Measurements from ENCODE around the gene FLOT2.

Gene FLOT2

DNA sequence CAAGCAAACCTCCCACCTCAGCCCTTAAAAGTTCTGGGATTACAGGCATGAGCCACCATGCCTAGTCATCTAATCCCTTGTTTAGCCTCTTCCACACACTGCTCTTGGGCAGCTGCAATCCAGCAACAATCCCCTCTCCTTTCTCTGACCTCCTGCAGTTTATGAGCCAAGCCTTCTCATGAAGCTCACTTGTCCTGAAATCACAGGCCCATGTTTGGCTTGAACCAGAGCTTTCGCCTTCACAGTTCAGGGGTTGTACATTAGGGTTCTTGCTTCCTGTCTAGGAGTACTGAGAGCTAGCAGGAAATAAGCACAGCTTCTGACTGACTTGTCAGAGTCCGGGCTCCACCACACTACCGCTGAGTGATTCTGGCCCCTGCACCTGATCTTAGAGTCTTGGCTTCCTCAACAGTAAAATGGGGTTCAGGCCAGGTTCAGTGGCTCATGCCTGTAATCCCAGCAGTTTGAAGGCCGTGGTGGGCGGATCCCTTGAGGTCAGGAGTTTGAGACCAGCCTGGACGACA, 26.4 kb downstream of the FLOT2 start:
- no peak for FAIRE-seq
- TF ChIP-seq, protein P1, sequence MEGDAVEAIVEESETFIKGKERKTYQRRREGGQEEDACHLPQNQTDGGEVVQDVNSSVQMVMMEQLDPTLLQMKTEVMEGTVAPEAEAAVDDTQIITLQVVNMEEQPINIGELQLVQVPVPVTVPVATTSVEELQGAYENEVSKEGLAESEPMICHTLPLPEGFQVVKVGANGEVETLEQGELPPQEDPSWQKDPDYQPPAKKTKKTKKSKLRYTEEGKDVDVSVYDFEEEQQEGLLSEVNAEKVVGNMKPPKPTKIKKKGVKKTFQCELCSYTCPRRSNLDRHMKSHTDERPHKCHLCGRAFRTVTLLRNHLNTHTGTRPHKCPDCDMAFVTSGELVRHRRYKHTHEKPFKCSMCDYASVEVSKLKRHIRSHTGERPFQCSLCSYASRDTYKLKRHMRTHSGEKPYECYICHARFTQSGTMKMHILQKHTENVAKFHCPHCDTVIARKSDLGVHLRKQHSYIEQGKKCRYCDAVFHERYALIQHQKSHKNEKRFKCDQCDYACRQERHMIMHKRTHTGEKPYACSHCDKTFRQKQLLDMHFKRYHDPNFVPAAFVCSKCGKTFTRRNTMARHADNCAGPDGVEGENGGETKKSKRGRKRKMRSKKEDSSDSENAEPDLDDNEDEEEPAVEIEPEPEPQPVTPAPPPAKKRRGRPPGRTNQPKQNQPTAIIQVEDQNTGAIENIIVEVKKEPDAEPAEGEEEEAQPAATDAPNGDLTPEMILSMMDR (IDR thresholded peaks at IDR 0.05; ENCODE audit: insufficient read depth, missing control alignments): no peak
- DNase-seq (ENCODE audit: insufficient read length, low spot score): no peak

DNA sequence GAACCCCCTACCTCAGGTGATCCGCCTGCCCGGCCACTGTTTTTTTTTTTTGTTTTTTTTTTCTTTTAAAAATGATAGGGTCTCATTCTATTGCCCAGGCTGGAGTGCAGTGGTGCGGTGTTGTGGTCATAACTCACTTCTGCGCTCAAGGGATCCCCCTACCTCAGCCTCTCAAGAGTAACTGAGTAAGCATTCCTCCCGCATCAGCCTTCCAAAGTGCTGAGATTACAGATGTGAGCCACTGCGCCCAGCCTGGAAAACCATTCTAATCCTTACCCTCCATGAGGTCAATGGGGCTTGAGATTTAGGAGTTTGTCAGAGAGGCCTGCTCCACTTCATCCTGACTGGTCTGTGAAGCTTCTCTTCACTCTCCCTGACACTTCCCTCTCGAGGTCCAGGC, 30.3 kb downstream of the FLOT2 start:
- TF ChIP-seq, protein P1 (IDR thresholded peaks at IDR 0.05; ENCODE audit: insufficient read depth, missing control alignments): no peak
- DNase-seq (ENCODE audit: insufficient read length, low spot score) (no peak), FAIRE-seq (no peak)

DNA sequence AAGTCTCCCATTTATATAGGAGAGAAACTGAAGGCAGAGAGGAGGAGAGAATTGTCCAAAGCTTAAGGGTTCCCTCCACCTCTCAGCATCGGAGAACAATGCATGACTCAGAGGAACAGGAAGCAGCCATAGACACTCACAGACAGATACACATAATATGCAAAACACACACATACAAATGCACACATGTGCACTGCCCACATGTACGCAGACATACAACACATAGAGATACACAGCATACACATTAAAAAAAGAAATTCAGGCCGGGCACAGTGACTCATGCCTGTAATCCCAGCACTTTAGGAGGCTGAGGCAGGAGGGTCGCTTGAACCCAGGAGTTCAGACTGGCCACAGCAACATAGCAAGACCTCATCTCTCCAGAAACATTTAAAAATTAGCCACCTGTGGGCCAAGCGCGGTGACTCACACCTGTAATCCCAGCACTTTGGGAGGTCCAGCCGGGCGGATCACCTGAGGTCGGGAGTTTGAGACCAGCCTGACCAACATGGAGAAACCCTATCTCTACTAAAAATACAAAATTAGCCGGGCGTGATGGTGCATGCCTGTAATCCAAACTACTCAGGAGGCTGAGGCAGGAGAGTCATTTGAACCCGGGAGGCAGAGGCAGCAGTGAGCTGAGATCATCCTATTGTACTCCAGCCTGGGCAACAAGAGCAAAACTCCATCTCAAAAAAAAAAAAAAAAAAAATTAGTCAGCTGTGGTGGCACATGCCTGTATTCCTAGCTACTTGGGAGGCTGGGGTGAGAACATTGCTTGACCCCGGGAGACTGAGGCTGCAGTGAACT, 31.4 kb downstream of the FLOT2 start:
- FAIRE-seq: no peak

DNA sequence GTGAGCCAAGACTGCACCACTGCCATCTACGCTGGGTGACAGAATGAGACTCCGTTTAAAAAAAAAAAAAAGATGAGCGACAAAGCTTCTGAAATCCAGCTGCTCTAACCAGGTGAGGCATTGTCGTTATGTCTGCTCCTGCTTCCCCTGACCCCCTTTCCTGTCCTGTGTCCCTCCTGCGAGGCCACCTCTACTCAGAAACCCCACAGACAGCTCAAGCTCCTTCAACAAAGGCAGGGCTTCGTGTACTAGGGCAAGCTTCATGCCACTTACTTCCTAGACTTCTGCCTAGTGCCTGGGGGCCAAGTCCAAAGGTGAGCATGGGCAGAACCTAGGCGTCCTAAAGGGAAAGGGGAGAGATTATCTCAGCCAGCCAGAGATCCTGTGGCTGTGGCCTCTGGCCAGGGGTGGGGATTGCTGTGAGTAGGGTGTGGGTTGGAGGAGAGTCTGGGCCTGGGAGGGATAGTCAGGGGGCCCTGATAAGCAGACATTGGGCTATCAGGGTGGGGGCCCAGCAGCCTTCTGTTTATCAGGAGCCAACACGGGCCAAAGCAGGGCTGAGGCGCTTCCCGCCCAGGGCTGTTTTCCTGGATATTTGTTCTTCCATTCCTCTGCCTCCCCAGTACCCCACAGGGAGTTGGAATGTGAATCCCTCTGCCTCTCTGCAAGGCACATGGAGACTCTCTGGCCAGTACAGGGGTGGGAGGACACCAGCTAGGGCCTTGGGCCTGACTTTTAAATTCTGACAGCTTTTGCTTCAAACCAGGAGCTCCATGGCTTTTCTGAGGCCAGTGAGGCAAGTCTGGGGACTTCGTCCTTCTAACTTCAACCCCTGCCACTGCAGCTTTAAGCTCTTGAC, 32.3 kb downstream of the FLOT2 start:
- TF ChIP-seq, protein P1 (IDR thresholded peaks at IDR 0.05; ENCODE audit: insufficient read depth, missing control alignments): no peak
- no peak for DNase-seq (ENCODE audit: insufficient read length, low spot score)
- FAIRE-seq: no peak

More for the DNA sequence above, 31.4 kb downstream of the FLOT2 start:
- TF ChIP-seq, protein P1 (IDR thresholded peaks at IDR 0.05; ENCODE audit: insufficient read depth, missing control alignments): no peak
- DNase-seq (ENCODE audit: insufficient read length, low spot score): no peak

DNA sequence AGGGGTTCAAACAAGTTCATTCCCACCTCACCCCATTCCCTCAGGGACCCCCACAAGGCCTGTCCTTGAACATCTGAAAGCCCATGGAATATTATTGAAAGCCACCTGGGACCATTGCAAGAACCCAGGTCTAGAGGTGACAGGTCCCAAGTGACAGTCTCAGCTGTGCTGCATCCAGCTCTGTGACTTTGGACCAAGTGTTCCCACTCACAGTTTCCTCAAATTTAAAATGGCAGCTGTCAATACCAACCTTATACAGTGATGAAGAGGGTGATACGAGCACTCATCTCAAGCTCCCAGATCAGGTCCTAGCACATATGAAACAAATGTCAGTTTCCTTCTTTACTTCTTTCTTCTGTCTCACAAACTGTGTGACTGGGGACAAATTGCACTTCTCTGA, 33.6 kb downstream of the FLOT2 start:
- no peak for FAIRE-seq
- no peak for DNase-seq (ENCODE audit: insufficient read length, low spot score)
- TF ChIP-seq, protein P1 (IDR thresholded peaks at IDR 0.05; ENCODE audit: insufficient read depth, missing control alignments): no peak

DNA sequence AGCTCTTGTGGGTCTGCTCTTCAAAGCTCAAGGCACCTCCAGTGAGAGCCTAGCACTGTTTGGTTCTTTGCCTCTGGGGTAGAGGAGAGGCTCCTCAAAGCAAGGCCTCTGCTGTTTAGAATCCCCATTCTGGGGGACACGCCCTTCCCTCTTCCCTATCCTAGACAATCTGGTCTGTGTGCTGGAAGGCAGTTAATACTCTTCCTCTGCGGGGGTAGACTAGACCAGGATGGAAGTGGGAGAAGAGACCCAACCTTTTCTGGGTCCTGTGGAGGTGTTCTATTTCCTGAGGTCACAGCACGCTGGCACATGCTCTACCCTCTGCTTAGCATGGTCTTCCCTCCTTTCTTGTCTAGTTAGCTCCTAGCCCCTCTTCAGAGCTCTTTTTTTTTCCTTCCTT, 35.0 kb downstream of the FLOT2 start:
- DNase-seq (ENCODE audit: insufficient read length, low spot score) (no peak), FAIRE-seq (no peak)
- TF ChIP-seq, protein P1 (IDR thresholded peaks at IDR 0.05; ENCODE audit: insufficient read depth, missing control alignments): no peak

Data from D721Med (cell line).